Duodenal mucosa (tissue), 2 donors: Measurements from ENCODE around the gene MPI.

Source experiments
- H3K27ac ChIP-seq: one replicate; pipeline ENCODE4 v1.7.0; 2013; ENCODE audit warnings: low read depth, low read length
- H3K27me3 ChIP-seq, 2 donors: one replicate each; pipeline ENCODE4 v1.7.0; 2013; ENCODE audit warnings: low read length in 2 of 2, control low read depth in 1 of 2; ENCODE audit not compliant: insufficient read depth in 2 of 2, control insufficient read depth in 1 of 2
- H3K36me3 ChIP-seq, 2 donors: one replicate each; pipeline ENCODE4 v1.7.0; 2013; ENCODE audit warnings: low read length in 2 of 2, control low read depth in 1 of 2; ENCODE audit not compliant: insufficient read depth in 2 of 2, control insufficient read depth in 1 of 2
- H3K4me1 ChIP-seq, 2 donors: one replicate each; pipeline ENCODE4 v1.7.0; 2013; ENCODE audit warnings: low read length in 2 of 2, control low read depth in 1 of 2; ENCODE audit not compliant: insufficient read depth in 2 of 2, control insufficient read depth in 1 of 2
- H3K4me3 ChIP-seq, 2 donors: one replicate each; pipeline ENCODE4 v1.7.0; 2013; ENCODE audit warnings: low read length in 2 of 2, low read depth in 1 of 2
- H3K9ac ChIP-seq, 2 donors: one replicate each; pipeline ENCODE4 v1.7.0; 2013; ENCODE audit warnings: low read length in 2 of 2, low read depth in 1 of 2
- H3K9me3 ChIP-seq, 2 donors: one replicate each; pipeline ENCODE4 v1.7.0; 2013; ENCODE audit warnings: low read length in 2 of 2, control low read depth in 1 of 2; ENCODE audit not compliant: control insufficient read depth in 1 of 2

The MPI gene

DNA sequence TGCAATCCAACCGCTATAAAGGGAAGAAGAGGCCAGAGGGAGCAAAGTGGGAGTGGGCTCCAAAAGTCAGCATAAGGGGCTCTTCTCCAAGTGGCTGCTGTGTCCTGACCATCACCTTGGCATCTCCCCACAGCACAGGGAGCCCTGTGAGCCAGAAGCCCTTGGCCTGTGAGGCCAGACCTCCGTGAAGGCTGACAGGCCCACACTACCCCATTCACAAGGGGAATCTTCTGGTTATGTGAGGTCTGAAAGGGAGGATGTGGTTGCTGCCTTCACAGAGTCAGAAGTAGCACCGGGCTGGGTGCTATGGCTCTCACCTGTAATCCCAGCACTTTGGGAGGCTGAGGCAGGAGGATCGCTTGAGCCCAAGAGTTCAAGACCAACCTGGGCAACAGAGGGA lies 44.3 kb upstream of the MPI start:
- no peak overlapping the region for H3K9ac ChIP-seq
- peaks cover 36 to 37% of the 10 kb centered on the region in 2 donors for H3K4me1 ChIP-seq
- peaks cover 25 to 46% of the 10 kb centered on the region in 2 donors for H3K36me3 ChIP-seq
- H3K9me3 ChIP-seq: no peaks in the 10 kb centered on the region
- no peak overlapping the region for H3K27ac ChIP-seq
- no peaks in the 10 kb centered on the region for H3K27me3 ChIP-seq
- no peak overlapping the region for H3K4me3 ChIP-seq

GRCh38 chr15:74847432-74847831 lies 42.4 kb upstream of the MPI start:
- Histone ChIP-seq H3K9me3 (no peaks in the 10 kb centered on the region), H3K4me1 (peaks cover 31 to 33% of the 10 kb centered on the region in 2 donors), H3K4me3 (no peak overlapping the region), H3K27ac (no peak overlapping the region), H3K9ac (no peak overlapping the region), H3K27me3 (no peaks in the 10 kb centered on the region), H3K36me3 (peaks cover 31 to 63% of the 10 kb centered on the region in 2 donors)

DNA sequence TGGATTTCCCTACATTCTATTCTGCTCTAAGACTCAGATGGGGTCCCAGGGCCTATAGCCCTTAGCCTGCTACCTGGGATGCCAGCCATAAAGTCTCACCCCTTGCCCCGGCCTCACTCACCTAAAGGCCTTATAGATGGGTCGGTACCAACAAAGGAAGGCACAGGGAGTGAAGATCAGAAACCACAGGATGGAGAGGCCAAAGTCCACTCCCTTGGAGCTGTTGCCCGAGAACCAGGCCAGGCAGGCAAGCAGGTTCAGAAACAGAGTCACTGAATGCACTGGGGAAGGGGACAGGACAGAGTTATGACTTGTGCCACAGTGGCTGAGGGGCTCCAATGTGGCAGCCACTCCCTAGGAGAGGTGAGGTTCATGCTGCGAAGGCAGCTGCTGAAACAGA lies 39.4 kb upstream of the MPI start:
- no peaks in the 10 kb centered on the region for H3K27me3 ChIP-seq
- no peak overlapping the region for H3K9ac ChIP-seq
- no peaks in the 10 kb centered on the region for H3K9me3 ChIP-seq
- H3K36me3 ChIP-seq: peaks cover 44 to 78% of the 10 kb centered on the region in 2 donors
- H3K4me1 ChIP-seq: peaks cover 21 to 25% of the 10 kb centered on the region in 2 donors
- H3K4me3 ChIP-seq: no peak overlapping the region
- no peak overlapping the region for H3K27ac ChIP-seq

DNA sequence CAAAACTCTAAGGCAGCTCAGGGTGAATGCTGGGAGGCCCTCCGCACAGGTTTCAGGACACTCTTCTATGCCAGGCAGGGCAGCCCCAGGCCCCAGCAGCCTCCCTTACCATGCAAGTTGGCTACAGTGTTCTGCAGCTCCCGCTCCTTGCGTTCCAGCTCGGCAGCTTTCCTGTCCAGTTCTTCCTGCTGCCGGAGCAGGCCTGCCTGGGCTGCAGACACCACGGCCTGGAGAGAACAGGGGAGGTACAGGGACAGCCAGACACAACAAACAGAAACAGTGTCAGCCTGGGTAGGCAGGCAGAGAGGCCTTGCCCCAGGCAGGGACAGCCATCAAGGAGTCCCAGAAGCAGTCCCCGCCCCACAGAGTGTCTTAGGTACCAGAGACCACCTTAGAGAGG lies 37.9 kb upstream of the MPI start:
- peaks cover 26 to 29% of the 10 kb centered on the region in 2 donors for H3K4me1 ChIP-seq
- no peaks in the 10 kb centered on the region for H3K9me3 ChIP-seq
- peaks cover 42 to 74% of the 10 kb centered on the region in 2 donors for H3K36me3 ChIP-seq
- H3K4me3 ChIP-seq: no peak overlapping the region
- H3K27ac ChIP-seq: no peak overlapping the region
- no peak overlapping the region for H3K9ac ChIP-seq
- no peaks in the 10 kb centered on the region for H3K27me3 ChIP-seq

- H3K4me1 ChIP-seq: peaks cover 48 to 49% of the 10 kb centered on the region in 2 donors
- peaks cover 37 to 50% of the 10 kb centered on the region in 2 donors for H3K36me3 ChIP-seq
These were observed 35.3 kb upstream of the MPI start for GRCh38 chr15:74854453-74855022.

GRCh38 chr15:74855857-74856256 lies 34.0 kb upstream of the MPI start:
- Histone ChIP-seq H3K27ac (no peak overlapping the region), H3K4me1 (peaks cover 40 to 44% of the 10 kb centered on the region in 2 donors)

More at GRCh38 chr15:74854453-74855022, 35.3 kb upstream of the MPI start:
- Histone ChIP-seq H3K9me3 (no peaks in the 10 kb centered on the region), H3K4me3 (no peak overlapping the region), H3K9ac (no peak overlapping the region), H3K27me3 (no peaks in the 10 kb centered on the region), H3K27ac (no peak overlapping the region)

DNA sequence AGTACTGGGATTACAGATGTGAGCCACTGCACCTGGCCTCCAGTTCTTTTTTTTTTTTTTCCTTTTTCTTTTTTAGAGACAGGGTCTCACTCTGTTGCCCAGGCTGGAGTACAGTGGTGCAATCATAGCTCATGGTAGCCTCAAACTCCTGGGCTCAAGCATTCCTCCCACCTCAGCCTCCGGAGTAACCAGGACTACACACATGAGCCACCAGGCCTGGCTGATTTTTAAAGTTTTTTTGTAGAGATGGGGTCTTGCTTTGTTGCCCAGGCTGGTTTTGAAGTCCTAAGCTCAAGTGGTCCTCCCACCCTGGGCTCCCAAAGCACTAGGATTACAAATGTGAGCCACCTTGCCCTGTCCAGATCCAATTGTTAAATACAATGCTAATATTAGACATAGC lies 33.3 kb upstream of the MPI start:
- Histone ChIP-seq H3K4me1 (peaks cover 33 to 37% of the 10 kb centered on the region in 2 donors), H3K9ac (no peak overlapping the region), H3K27ac (no peak overlapping the region), H3K36me3 (peaks cover 26 to 31% of the 10 kb centered on the region in 2 donors), H3K4me3 (no peak overlapping the region), H3K9me3 (no peaks in the 10 kb centered on the region), H3K27me3 (no peaks in the 10 kb centered on the region)

More at GRCh38 chr15:74855857-74856256, 34.0 kb upstream of the MPI start:
- H3K9ac ChIP-seq: no peak overlapping the region
- H3K36me3 ChIP-seq: peaks cover 26 to 38% of the 10 kb centered on the region in 2 donors
- no peak overlapping the region for H3K4me3 ChIP-seq
- H3K27me3 ChIP-seq: no peaks in the 10 kb centered on the region
- no peaks in the 10 kb centered on the region for H3K9me3 ChIP-seq

- Histone ChIP-seq H3K4me1 (peaks cover 32% of the 10 kb centered on the region in 2 donors), H3K36me3 (peaks cover 23 to 25% of the 10 kb centered on the region in 2 donors), H3K27ac (no peak overlapping the region), H3K4me3 (no peak overlapping the region), H3K9me3 (no peaks in the 10 kb centered on the region), H3K27me3 (no peaks in the 10 kb centered on the region), H3K9ac (peak overlapping the region in 1 of 2 donors; percentile 20)
These were observed 32.7 kb upstream of the MPI start for GRCh38 chr15:74857082-74857655.

GRCh38 chr15:74857671-74858368 lies 32.0 kb upstream of the MPI start:
- Histone ChIP-seq H3K27me3 (no peaks in the 10 kb centered on the region), H3K36me3 (peaks cover 17 to 18% of the 10 kb centered on the region in 2 donors), H3K4me3 (no peak overlapping the region), H3K27ac (no peak overlapping the region), H3K9me3 (no peaks in the 10 kb centered on the region), H3K9ac (no peak overlapping the region), H3K4me1 (peaks cover 32% of the 10 kb centered on the region in 2 donors)

DNA sequence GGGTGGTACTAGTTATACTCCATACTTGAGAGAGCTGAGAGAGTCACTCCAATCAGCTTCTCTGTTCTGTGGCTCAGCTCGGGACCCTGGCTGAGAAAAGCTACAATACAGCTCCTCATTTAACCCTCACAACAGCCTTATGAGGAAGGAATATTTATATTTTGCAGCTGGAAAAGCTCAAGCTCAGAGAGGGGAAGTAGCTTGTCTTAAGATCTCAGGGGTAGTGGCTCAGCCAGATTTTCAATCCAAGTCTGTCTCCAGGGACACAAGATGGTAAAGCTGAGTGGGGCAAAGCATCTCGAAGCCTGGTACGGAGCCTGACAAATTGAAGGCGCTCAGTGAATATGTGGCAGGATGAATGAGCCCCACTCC lies 31.5 kb upstream of the MPI start:
- H3K36me3 ChIP-seq: peaks cover 11 to 13% of the 10 kb centered on the region in 2 donors
- no peak overlapping the region for H3K4me3 ChIP-seq
- H3K9me3 ChIP-seq: no peaks in the 10 kb centered on the region
- H3K27me3 ChIP-seq: no peaks in the 10 kb centered on the region
- H3K27ac ChIP-seq: peak overlapping the region; percentile 10
- no peak overlapping the region for H3K9ac ChIP-seq
- peaks cover 29 to 34% of the 10 kb centered on the region in 2 donors for H3K4me1 ChIP-seq
